ENCODE results near the gene FRMPD3.

DNA sequence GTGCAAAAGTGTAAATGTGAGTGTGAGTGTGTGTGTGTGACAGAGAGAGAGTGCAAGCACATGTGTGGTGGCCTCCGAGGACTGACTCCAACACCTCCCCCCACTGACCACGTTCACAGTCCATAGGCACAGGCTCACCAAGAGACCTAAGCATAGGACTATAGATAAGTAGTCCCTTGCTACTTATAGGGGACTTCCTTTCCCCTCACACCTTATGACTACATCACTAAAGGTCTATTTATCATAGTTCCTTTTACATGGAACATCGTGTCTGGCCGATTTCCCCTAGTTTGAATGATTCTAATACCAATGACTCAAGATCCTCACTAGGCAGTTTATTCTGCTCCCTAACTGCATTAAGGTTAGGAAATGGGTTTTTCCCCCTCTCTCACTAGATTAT is 17.8 kb downstream of the FRMPD3 start:
- TF ChIP-seq, protein P1, sequence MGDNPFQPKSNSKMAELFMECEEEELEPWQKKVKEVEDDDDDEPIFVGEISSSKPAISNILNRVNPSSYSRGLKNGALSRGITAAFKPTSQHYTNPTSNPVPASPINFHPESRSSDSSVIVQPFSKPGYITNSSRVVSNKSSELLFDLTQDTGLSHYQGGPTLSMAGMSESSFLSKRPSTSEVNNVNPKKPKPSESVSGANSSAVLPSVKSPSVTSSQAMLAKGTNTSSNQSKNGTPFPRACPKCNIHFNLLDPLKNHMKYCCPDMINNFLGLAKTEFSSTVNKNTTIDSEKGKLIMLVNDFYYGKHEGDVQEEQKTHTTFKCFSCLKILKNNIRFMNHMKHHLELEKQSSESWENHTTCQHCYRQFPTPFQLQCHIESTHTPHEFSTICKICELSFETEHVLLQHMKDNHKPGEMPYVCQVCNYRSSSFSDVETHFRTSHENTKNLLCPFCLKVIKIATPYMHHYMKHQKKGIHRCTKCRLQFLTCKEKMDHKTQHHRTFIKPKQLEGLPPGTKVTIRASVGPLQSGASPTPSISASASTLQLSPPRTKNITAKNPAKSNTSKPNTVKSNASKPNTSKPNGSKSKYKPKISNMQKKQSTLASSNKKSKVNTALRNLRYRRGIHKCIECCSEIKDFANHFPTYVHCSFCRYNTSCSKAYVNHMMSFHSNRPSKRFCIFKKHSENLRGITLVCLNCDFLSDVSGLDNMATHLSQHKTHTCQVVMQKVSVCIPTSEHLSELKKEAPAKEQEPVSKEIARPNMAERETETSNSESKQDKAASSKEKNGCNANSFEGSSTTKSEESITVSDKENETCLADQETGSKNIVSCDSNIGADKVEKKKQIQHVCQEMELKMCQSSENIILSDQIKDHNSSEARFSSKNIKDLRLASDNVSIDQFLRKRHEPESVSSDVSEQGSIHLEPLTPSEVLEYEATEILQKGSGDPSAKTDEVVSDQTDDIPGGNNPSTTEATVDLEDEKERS (tag by site-specific recombination; IDR thresholded peaks at IDR 0.05) = no peak
- no peak for TF ChIP-seq YY1 (tag by site-specific recombination; IDR thresholded peaks at IDR 0.05)
- no peak for TF ChIP-seq CTCF (tag by site-specific recombination; IDR thresholded peaks at IDR 0.05)
- no peak for TF ChIP-seq ZNF350 (tag by site-specific recombination; IDR thresholded peaks at IDR 0.05)
- no peak for TF ChIP-seq ZNF354C (tag by site-specific recombination; IDR thresholded peaks at IDR 0.05; ENCODE audit: borderline replicate concordance, low read depth)
- no peak for TF ChIP-seq ZNF341 (tag by site-specific recombination; IDR thresholded peaks at IDR 0.05; ENCODE audit: low read depth)
- TF ChIP-seq ZNF660 (tag by site-specific recombination; IDR thresholded peaks at IDR 0.05) = no peak
- TF ChIP-seq ZBTB1 (tag by site-specific recombination; IDR thresholded peaks at IDR 0.05) = no peak
